ENCODE results near the gene ZNF836.
"Not testable (repeated sequence)": the region's sequence is repeated elsewhere in the genome, so short reads cannot be mapped to it uniquely, and the experiment has no call there.

The ZNF836 gene

GRCh38 chr19:52206481-52206880 is 35.1 kb upstream of the ZNF836 start:
- no peak overlapping the region for H3K27ac ChIP-seq (ENCODE audit: low read depth, low read length)
- peaks cover 91% of the 10 kb centered on the region for H3K36me3 ChIP-seq (ENCODE audit: control insufficient read depth, low read length)
- no peaks in the 10 kb centered on the region for H3K9me3 ChIP-seq (ENCODE audit: control insufficient read depth, insufficient read depth, low read length)
- H3K4me1 ChIP-seq (ENCODE audit: control insufficient read depth, low read length) = no peaks in the 10 kb centered on the region
- H3K4me2 ChIP-seq (ENCODE audit: low read length) = no peak overlapping the region
- 0 out of 2 replicates have a peak, but pooled peaks cover 7% of the 10 kb centered on the region for H4K20me1 ChIP-seq (ENCODE audit: control insufficient read depth, insufficient read depth, low read depth, low read length)
- H3K4me3 ChIP-seq (ENCODE audit: low read length) = no peak overlapping the region
- H3F3A ChIP-seq (ENCODE audit: control insufficient read depth, insufficient read depth) = no peaks in the 10 kb centered on the region
- peaks cover 69% of the 10 kb centered on the region for H3K79me2 ChIP-seq (ENCODE audit: control insufficient read depth, low read length)
- no peaks in the 10 kb centered on the region for H3K27me3 ChIP-seq (ENCODE audit: control insufficient read depth, low read length)
- TF ChIP-seq EZH2phosphoT487 (IDR thresholded peaks at IDR 0.05; ENCODE audit: borderline replicate concordance, low read length) = no peak
- no peak for TF ChIP-seq CTCF (IDR thresholded peaks at IDR 0.05; ENCODE audit: low read depth, low read length, poor library complexity, severe bottlenecking)
- no peaks in the 10 kb centered on the region for H3K9me2 ChIP-seq (replicated peaks; ENCODE audit: control insufficient read depth, low read length)

GRCh38 chr19:52200755-52201391 is 29.5 kb upstream of the ZNF836 start:
- not testable (repeated sequence) for H3K9me2 ChIP-seq (replicated peaks; ENCODE audit: control insufficient read depth, low read length); H3K4me2 ChIP-seq (ENCODE audit: low read length); H3K4me3 ChIP-seq (ENCODE audit: low read length); H3K27ac ChIP-seq (ENCODE audit: low read depth, low read length); H3K27me3 ChIP-seq (ENCODE audit: control insufficient read depth, low read length); H3K9me3 ChIP-seq (ENCODE audit: control insufficient read depth, insufficient read depth, low read length); H3K4me1 ChIP-seq (ENCODE audit: control insufficient read depth, low read length); H3F3A ChIP-seq (ENCODE audit: control insufficient read depth, insufficient read depth)
- Histone ChIP-seq H4K20me1 (ENCODE audit: control insufficient read depth, insufficient read depth, low read depth, low read length) (peaks cover 15% of the 10 kb centered on the region), H3K79me2 (ENCODE audit: control insufficient read depth, low read length) (peaks cover 93% of the 10 kb centered on the region), H3K36me3 (ENCODE audit: control insufficient read depth, low read length) (peaks cover 95% of the 10 kb centered on the region)

- Histone ChIP-seq H3F3A (ENCODE audit: control insufficient read depth, insufficient read depth) (no peaks in the 10 kb centered on the region), H3K36me3 (ENCODE audit: control insufficient read depth, low read length) (peaks cover 95% of the 10 kb centered on the region), H3K4me2 (ENCODE audit: low read length) (no peak overlapping the region), H3K79me2 (ENCODE audit: control insufficient read depth, low read length) (peaks cover 93% of the 10 kb centered on the region), H4K20me1 (ENCODE audit: control insufficient read depth, insufficient read depth, low read depth, low read length) (peaks cover 15% of the 10 kb centered on the region), H3K9me2 (replicated peaks; ENCODE audit: control insufficient read depth, low read length) (no peaks in the 10 kb centered on the region), H3K4me1 (ENCODE audit: control insufficient read depth, low read length) (no peaks in the 10 kb centered on the region), H3K27ac (ENCODE audit: low read depth, low read length) (no peak overlapping the region), H3K27me3 (ENCODE audit: control insufficient read depth, low read length) (no peaks in the 10 kb centered on the region), H3K9me3 (ENCODE audit: control insufficient read depth, insufficient read depth, low read length) (no peaks in the 10 kb centered on the region), H3K4me3 (ENCODE audit: low read length) (no peak overlapping the region)
- TF ChIP-seq CTCF (IDR thresholded peaks at IDR 0.05; ENCODE audit: low read depth, low read length, poor library complexity, severe bottlenecking) (no peak), EZH2phosphoT487 (IDR thresholded peaks at IDR 0.05; ENCODE audit: borderline replicate concordance, low read length) (no peak)
Observed at GRCh38 chr19:52200044-52200443, 28.6 kb upstream of the ZNF836 start.

DNA sequence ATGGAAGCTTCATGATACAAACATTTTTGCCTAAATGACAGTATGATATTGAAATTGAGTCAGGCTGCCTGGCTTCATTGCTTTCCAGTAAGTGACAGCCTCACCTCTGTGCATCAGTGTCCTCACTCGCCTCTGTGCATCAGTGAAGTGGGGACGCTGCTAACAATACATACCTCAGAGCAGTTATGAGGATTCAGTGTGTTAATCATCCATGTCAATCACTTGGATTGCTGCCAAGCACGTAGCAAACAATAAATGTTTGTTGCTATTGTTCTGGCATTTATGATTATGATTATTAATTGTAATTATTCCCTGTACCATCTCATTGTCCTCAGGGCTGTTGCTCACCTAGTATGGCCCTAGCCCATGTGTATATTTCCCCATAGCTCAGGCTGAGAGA is 27.3 kb upstream of the ZNF836 start:
- Histone ChIP-seq H3K4me3 (ENCODE audit: low read length) (no peak overlapping the region), H3K27ac (ENCODE audit: low read depth, low read length) (no peak overlapping the region), H3K36me3 (ENCODE audit: control insufficient read depth, low read length) (peaks cover 95% of the 10 kb centered on the region), H3K27me3 (ENCODE audit: control insufficient read depth, low read length) (no peaks in the 10 kb centered on the region), H3K9me2 (replicated peaks; ENCODE audit: control insufficient read depth, low read length) (no peaks in the 10 kb centered on the region), H3F3A (ENCODE audit: control insufficient read depth, insufficient read depth) (no peaks in the 10 kb centered on the region), H3K79me2 (ENCODE audit: control insufficient read depth, low read length) (peaks cover 96% of the 10 kb centered on the region), H4K20me1 (ENCODE audit: control insufficient read depth, insufficient read depth, low read depth, low read length) (peaks cover 24% of the 10 kb centered on the region), H3K4me2 (ENCODE audit: low read length) (no peak overlapping the region), H3K9me3 (ENCODE audit: control insufficient read depth, insufficient read depth, low read length) (no peaks in the 10 kb centered on the region), H3K4me1 (ENCODE audit: control insufficient read depth, low read length) (no peaks in the 10 kb centered on the region)
- TF ChIP-seq EZH2phosphoT487 (IDR thresholded peaks at IDR 0.05; ENCODE audit: borderline replicate concordance, low read length) = no peak
- TF ChIP-seq CTCF (IDR thresholded peaks at IDR 0.05; ENCODE audit: low read depth, low read length, poor library complexity, severe bottlenecking) = no peak

All from DOHH2 (cell line).